ENCODE results near the gene MLEC.
"Not testable (repeated sequence)": the region's sequence is repeated elsewhere in the genome, so short reads cannot be mapped to it uniquely, and the experiment has no call there.

MLEC gene

GRCh38 chr12:120663741-120664140, 23.2 kb upstream of the MLEC start:
- DNase-seq: no peak

GRCh38 chr12:120666571-120667390, 20.2 kb upstream of the MLEC start:
- no peak for DNase-seq

GRCh38 chr12:120668091-120668867, 18.7 kb upstream of the MLEC start:
- DNase-seq: no peak

GRCh38 chr12:120668868-120669840, 17.8 kb upstream of the MLEC start:
- no peak for DNase-seq

GRCh38 chr12:120670237-120670636, 16.7 kb upstream of the MLEC start:
- DNase-seq: not testable (repeated sequence)

GRCh38 chr12:120670667-120671066, 16.3 kb upstream of the MLEC start:
- DNase-seq: no peak

GRCh38 chr12:120674097-120674636, 12.8 kb upstream of the MLEC start:
- DNase-seq: peak; percentile 72

- DNase-seq: peak; percentile 75
These were observed 9.0 kb upstream of the MLEC start for GRCh38 chr12:120677765-120678473.

- no peak for DNase-seq
These were observed 8.4 kb upstream of the MLEC start for GRCh38 chr12:120678572-120678971.

- DNase-seq: no peak
These were observed 6.7 kb upstream of the MLEC start for GRCh38 chr12:120680165-120680738.

GRCh38 chr12:120684523-120684932, 2.4 kb upstream of the MLEC start:
- no peak for DNase-seq

GRCh38 chr12:120685522-120685921, 1.4 kb upstream of the MLEC start:
- no peak for DNase-seq

GRCh38 chr12:120686151-120686689, 729 bp upstream of the MLEC start:
- peak; percentile 99 for DNase-seq

- no peak for DNase-seq
These were observed 785 bp downstream of the MLEC start for GRCh38 chr12:120687578-120688289.

GRCh38 chr12:120688527-120689071, 1.6 kb downstream of the MLEC start:
- no peak for DNase-seq

- DNase-seq: no peak
These were observed 2.6 kb downstream of the MLEC start for GRCh38 chr12:120689397-120690082.

- no peak for DNase-seq
These were observed 3.1 kb downstream of the MLEC start for GRCh38 chr12:120690083-120690450.

- DNase-seq: peak; percentile 34
These were observed 4.0 kb downstream of the MLEC start for GRCh38 chr12:120690978-120691377.

- no peak for DNase-seq
These were observed 5.6 kb downstream of the MLEC start for GRCh38 chr12:120692524-120693033.
